Measurements from ENCODE around the gene SPDYE17.
"Not testable (repeated sequence)": the region's sequence is repeated elsewhere in the genome, so short reads cannot be mapped to it uniquely, and the experiment has no call there.

SPDYE17 gene

DNA sequence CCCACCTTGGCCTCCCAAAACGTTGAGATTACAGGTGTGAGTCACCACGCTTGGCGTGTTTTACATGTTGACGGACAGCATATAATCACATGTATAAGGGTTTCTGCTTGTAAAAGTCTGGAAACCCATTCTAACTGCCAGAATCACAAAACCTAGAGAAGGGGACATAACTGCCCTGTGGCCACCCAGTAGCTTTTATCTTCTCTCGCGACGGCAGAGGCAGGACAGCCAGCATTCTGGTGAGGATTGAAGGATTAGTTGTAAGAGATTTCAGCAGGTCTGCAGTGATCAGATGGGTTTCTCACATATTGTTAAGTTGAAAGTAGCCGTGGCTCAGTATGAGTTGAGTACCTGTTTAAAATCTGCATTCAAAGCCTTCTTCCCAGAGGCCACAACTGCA lies 59.8 kb downstream of the SPDYE17 start:
- not testable (repeated sequence) for DNase-seq (ENCODE audit: low read depth)

Data from stromal cell of bone marrow (primary cell).